ENCODE measurements around the gene HSP90B1. TPM values are rescaled to one million over a fixed set of nuclear protein-coding genes. Genes with fewer than 3 reads are reported as not detected.

HSP90B1 gene
- total RNA-seq, 2 experiments from 2014 or later, result 540 to 565 TPM

GRCh38 chr12:103955811-103956508 lies 25.8 kb downstream of the HSP90B1 start:
- DNase-seq, result no peak
- Mint-ChIP-seq H3K4me3 (peak overlapping the region; percentile 97), H3K9me3 (no peaks in the 10 kb centered on the region), H3K36me3 (peaks cover 34% of the 10 kb centered on the region), H3K4me1 (peaks cover 42% of the 10 kb centered on the region), H3K27ac (peak overlapping the region; percentile 97), H3K27me3 (no peaks in the 10 kb centered on the region)

GRCh38 chr12:103956509-103957027 lies 26.4 kb downstream of the HSP90B1 start:
- peak overlapping the region; percentile 97 for H3K4me3 Mint-ChIP-seq

GRCh38 chr12:103957865-103958388 lies 27.7 kb downstream of the HSP90B1 start:
- no peak for DNase-seq

More at GRCh38 chr12:103956509-103957027, 26.4 kb downstream of the HSP90B1 start:
- peaks cover 34% of the 10 kb centered on the region for H3K36me3 Mint-ChIP-seq
- no peak for DNase-seq
- peak overlapping the region; percentile 97 for H3K27ac Mint-ChIP-seq
- no peaks in the 10 kb centered on the region for H3K9me3 Mint-ChIP-seq
- H3K27me3 Mint-ChIP-seq, result no peaks in the 10 kb centered on the region
- H3K4me1 Mint-ChIP-seq, result peaks cover 40% of the 10 kb centered on the region

GRCh38 chr12:103958621-103959020 lies 28.4 kb downstream of the HSP90B1 start:
- peaks cover 23% of the 10 kb centered on the region for H3K36me3 Mint-ChIP-seq
- DNase-seq, result no peak
- H3K27me3 Mint-ChIP-seq, result no peaks in the 10 kb centered on the region
- H3K9me3 Mint-ChIP-seq, result no peaks in the 10 kb centered on the region
- H3K27ac Mint-ChIP-seq, result no peak overlapping the region
- peaks cover 29% of the 10 kb centered on the region for H3K4me1 Mint-ChIP-seq
- peak overlapping the region; percentile 42 for H3K4me3 Mint-ChIP-seq

More at GRCh38 chr12:103957865-103958388, 27.7 kb downstream of the HSP90B1 start:
- H3K36me3 Mint-ChIP-seq, result peaks cover 24% of the 10 kb centered on the region
- no peaks in the 10 kb centered on the region for H3K9me3 Mint-ChIP-seq
- peaks cover 34% of the 10 kb centered on the region for H3K4me1 Mint-ChIP-seq
- H3K4me3 Mint-ChIP-seq, result peak overlapping the region; percentile 97
- H3K27me3 Mint-ChIP-seq, result no peaks in the 10 kb centered on the region
- H3K27ac Mint-ChIP-seq, result peak overlapping the region; percentile 97

- no peaks in the 10 kb centered on the region for H3K9me3 Mint-ChIP-seq
- no peaks in the 10 kb centered on the region for H3K27me3 Mint-ChIP-seq
- peaks cover 26% of the 10 kb centered on the region for H3K4me1 Mint-ChIP-seq
- no peak overlapping the region for H3K27ac Mint-ChIP-seq
- no peak overlapping the region for H3K4me3 Mint-ChIP-seq
- DNase-seq, result no peak
- peaks cover 11% of the 10 kb centered on the region for H3K36me3 Mint-ChIP-seq
Observed at GRCh38 chr12:103960616-103961227, 30.5 kb downstream of the HSP90B1 start.

- peaks cover 19% of the 10 kb centered on the region for H3K36me3 Mint-ChIP-seq
- no peaks in the 10 kb centered on the region for H3K27me3 Mint-ChIP-seq
- H3K4me1 Mint-ChIP-seq, result peaks cover 32% of the 10 kb centered on the region
- DNase-seq, result no peak
- no peak overlapping the region for H3K27ac Mint-ChIP-seq
- H3K4me3 Mint-ChIP-seq, result no peak overlapping the region
- no peaks in the 10 kb centered on the region for H3K9me3 Mint-ChIP-seq
Observed at GRCh38 chr12:103962493-103962892, 32.3 kb downstream of the HSP90B1 start.

GRCh38 chr12:103964805-103965204 lies 34.6 kb downstream of the HSP90B1 start:
- H3K9me3 Mint-ChIP-seq, result no peaks in the 10 kb centered on the region
- peak overlapping the region; percentile 98 for H3K4me3 Mint-ChIP-seq
- H3K36me3 Mint-ChIP-seq, result peaks cover 37% of the 10 kb centered on the region
- no peaks in the 10 kb centered on the region for H3K27me3 Mint-ChIP-seq
- H3K27ac Mint-ChIP-seq, result peak overlapping the region; percentile 98
- H3K4me1 Mint-ChIP-seq, result peaks cover 48% of the 10 kb centered on the region
- no peak for DNase-seq

GRCh38 chr12:103965255-103965589 lies 35.0 kb downstream of the HSP90B1 start:
- H3K36me3 Mint-ChIP-seq, result peaks cover 37% of the 10 kb centered on the region
- peak overlapping the region; percentile 98 for H3K4me3 Mint-ChIP-seq
- no peak for DNase-seq
- H3K27ac Mint-ChIP-seq, result peak overlapping the region; percentile 98
- H3K4me1 Mint-ChIP-seq, result peaks cover 51% of the 10 kb centered on the region
- no peaks in the 10 kb centered on the region for H3K27me3 Mint-ChIP-seq
- no peaks in the 10 kb centered on the region for H3K9me3 Mint-ChIP-seq

- H3K27me3 Mint-ChIP-seq, result no peaks in the 10 kb centered on the region
- peaks cover 37% of the 10 kb centered on the region for H3K36me3 Mint-ChIP-seq
- no peaks in the 10 kb centered on the region for H3K9me3 Mint-ChIP-seq
- DNase-seq, result peak; percentile 98
- H3K4me3 Mint-ChIP-seq, result peak within 1 kb of the TSS; percentile 98
- peak within 1 kb of the TSS; percentile 98 for H3K27ac Mint-ChIP-seq
- H3K4me1 Mint-ChIP-seq, result peaks cover 52% of the 10 kb centered on the region
Observed at GRCh38 chr12:103965590-103966504, 35.6 kb downstream of the HSP90B1 start, which contains the start of gene TDG. Gene TDG, plus strand, starts transcription at chr12:103965872. Its CDS starts 166 bp downstream, at chr12:103966038.

GRCh38 chr12:103966736-103967135 lies 36.5 kb downstream of the HSP90B1 start:
- H3K9me3 Mint-ChIP-seq, result no peaks in the 10 kb centered on the region
- H3K27ac Mint-ChIP-seq, result peak overlapping the region; percentile 98
- DNase-seq, result no peak
- peaks cover 57% of the 10 kb centered on the region for H3K4me1 Mint-ChIP-seq
- H3K36me3 Mint-ChIP-seq, result peaks cover 42% of the 10 kb centered on the region
- no peaks in the 10 kb centered on the region for H3K27me3 Mint-ChIP-seq
- peak overlapping the region; percentile 98 for H3K4me3 Mint-ChIP-seq

- peak overlapping the region; percentile 57 for H3K27ac Mint-ChIP-seq
- H3K9me3 Mint-ChIP-seq, result no peaks in the 10 kb centered on the region
- no peak for DNase-seq
- peaks cover 58% of the 10 kb centered on the region for H3K4me1 Mint-ChIP-seq
- no peaks in the 10 kb centered on the region for H3K27me3 Mint-ChIP-seq
- peaks cover 47% of the 10 kb centered on the region for H3K36me3 Mint-ChIP-seq
- H3K4me3 Mint-ChIP-seq, result no peak overlapping the region
Observed at GRCh38 chr12:103969391-103969790, 39.2 kb downstream of the HSP90B1 start.

- no peak overlapping the region for H3K4me3 Mint-ChIP-seq
- H3K27me3 Mint-ChIP-seq, result no peaks in the 10 kb centered on the region
- no peak overlapping the region for H3K27ac Mint-ChIP-seq
- peaks cover 33% of the 10 kb centered on the region for H3K36me3 Mint-ChIP-seq
- no peaks in the 10 kb centered on the region for H3K9me3 Mint-ChIP-seq
- H3K4me1 Mint-ChIP-seq, result peaks cover 32% of the 10 kb centered on the region
- no peak for DNase-seq
Observed at GRCh38 chr12:103973909-103974308, 43.7 kb downstream of the HSP90B1 start.

GRCh38 chr12:103975368-103975767 lies 45.2 kb downstream of the HSP90B1 start:
- Mint-ChIP-seq H3K9me3 (no peaks in the 10 kb centered on the region), H3K27ac (no peak overlapping the region), H3K27me3 (no peaks in the 10 kb centered on the region), H3K36me3 (peaks cover 28% of the 10 kb centered on the region), H3K4me1 (peaks cover 25% of the 10 kb centered on the region), H3K4me3 (no peak overlapping the region)
- no peak for DNase-seq

GRCh38 chr12:103978384-103978982 lies 48.3 kb downstream of the HSP90B1 start:
- Mint-ChIP-seq H3K27ac (no peak overlapping the region), H3K4me3 (no peak overlapping the region), H3K36me3 (peaks cover 24% of the 10 kb centered on the region), H3K27me3 (no peaks in the 10 kb centered on the region), H3K9me3 (no peaks in the 10 kb centered on the region), H3K4me1 (peaks cover 10% of the 10 kb centered on the region)
- no peak for DNase-seq
